Kidney (tissue), 14 donors: Measurements from ENCODE around the gene RAPGEF6. TPM values are rescaled to one million over a fixed set of nuclear protein-coding genes. Genes with fewer than 3 reads are reported as not detected.

Experiments
- DNase-seq, 5 donors: peaks; one replicate each; pipeline ENCODE4 v3.0.0-alpha.2; 2013 to 2020
- FAIRE-seq: peaks from 2 replicates; lab custom pipeline; 2012; peaks lifted over from hg19 to GRCh38; lab: Jason Lieb, UNC
- H3K27ac ChIP-seq, 2 donors: one replicate each; pipeline ENCODE4 v1.7.0; 2013; ENCODE audit warnings: low read depth in 2 of 2, low read length in 2 of 2, inconsistent platforms in 1 of 2
- H3K27me3 ChIP-seq: one replicate; pipeline ENCODE4 v1.7.1; 2013; ENCODE audit warnings: low read length, inconsistent platforms; ENCODE audit not compliant: control insufficient read depth, insufficient read depth
- H3K36me3 ChIP-seq, 3 donors: one replicate each; pipeline versions ENCODE4 v1.7.0 to v1.7.1; 2013; ENCODE audit warnings: low read length in 3 of 3, control low read depth in 1 of 3, inconsistent platforms in 1 of 3; ENCODE audit not compliant: insufficient read depth in 3 of 3, control insufficient read depth in 2 of 3
- H3K4me1 ChIP-seq, 3 donors: one replicate each; pipeline versions ENCODE4 v1.7.0 to v1.7.1; 2013; ENCODE audit warnings: low read length in 3 of 3, inconsistent platforms in 1 of 3, low read depth in 1 of 3; ENCODE audit not compliant: control insufficient read depth in 2 of 3, insufficient read depth in 2 of 3
- H3K4me3 ChIP-seq, 3 donors: one replicate each; pipeline versions ENCODE4 v1.7.0 to v1.8.1; 2013; ENCODE audit warnings: low read length in 3 of 3, control low read depth in 1 of 3, inconsistent platforms in 1 of 3
- H3K9ac ChIP-seq, 3 donors: one replicate each; pipeline versions ENCODE4 v1.7.0 to v1.7.1; 2013; ENCODE audit warnings: low read length in 3 of 3, control low read depth in 1 of 3, inconsistent platforms in 1 of 3
- H3K9me3 ChIP-seq, 3 donors: one replicate each; pipeline versions ENCODE4 v1.7.0 to v1.7.1; 2013; ENCODE audit warnings: low read length in 3 of 3, control low read depth in 1 of 3, inconsistent platforms in 1 of 3; ENCODE audit not compliant: control insufficient read depth in 2 of 3, insufficient read depth in 1 of 3
- intact Hi-C: fragments of 100-400 bp; cut with DNase I; formaldehyde crosslinking; loops from one replicate; pipeline ENCODE4 v1.11.1; 2022
- polyA plus RNA-seq: library from polyadenylated mRNA; stranded (reverse); fragments of 350-450 nt; fragmentation: Illumina TruSeq; extraction: RNeasy Lipid Tissue Mini Kit (QIAGEN cat#74804); gene quantifications from one replicate; pipeline ENCODE4 v1.2.3, GENCODE V29; 2014; ENCODE audit warnings: low read depth, low replicate concordance; ENCODE audit not compliant: insufficient read depth
- total RNA-seq: library from RNA; stranded (reverse); fragmentation: NEBNext Ultra II Directional; extraction: Animal tissue kit (Norgen Biotek cat#: 25700); gene quantifications from one replicate; pipeline ENCODE4 v1.2.1, GENCODE V29; 2021
- TF ChIP-seq, protein P1 (sequence below): IDR thresholded peaks from 3 replicates; pipeline ENCODE4 v1.5.1; 2012; ENCODE audit warnings: mild to moderate bottlenecking, moderate library complexity, borderline replicate concordance; ENCODE audit not compliant: insufficient read depth; ENCODE audit errors: extremely low read depth
- donor health status: control.
- donor health status: control.
- donor health status: control.
- donor health status: control.
- donor health status: control.
- donor health status: DM: yes; HTN: yes; CAD: no.
- donor health status: Normal renal cell carcinoma (clear cell type).

The RAPGEF6 gene
- total and polyA plus RNA-seq, 2 donors from 2014 or later = 1.8 to 28.6 TPM

DNA sequence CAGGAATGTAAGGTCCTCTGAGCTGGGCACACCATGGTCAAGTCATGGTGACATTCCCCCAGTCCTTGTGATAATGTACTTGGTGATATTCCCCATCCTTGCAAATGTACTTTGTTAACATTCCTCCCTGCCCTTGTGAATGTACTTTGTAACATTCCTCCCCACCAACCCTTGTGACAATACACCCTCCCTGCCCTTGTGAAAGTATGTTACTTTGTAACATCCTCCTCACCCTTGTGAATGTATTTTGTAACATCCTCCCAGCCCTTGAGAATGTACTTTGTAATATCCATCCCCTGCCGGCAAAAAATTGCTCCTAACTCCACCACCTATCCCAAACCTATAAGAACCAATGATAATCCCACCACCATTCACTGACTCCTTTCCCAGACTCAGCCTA, 53.3 kb downstream of the RAPGEF6 start:
- Histone ChIP-seq H3K27ac (no peak overlapping the region), H3K36me3 (no peaks in the 10 kb centered on the region), H3K27me3 (no peaks in the 10 kb centered on the region), H3K4me1 (no peaks in the 10 kb centered on the region), H3K9me3 (no peaks in the 10 kb centered on the region), H3K4me3 (no peak overlapping the region), H3K9ac (no peak overlapping the region)
- TF ChIP-seq, protein P1, sequence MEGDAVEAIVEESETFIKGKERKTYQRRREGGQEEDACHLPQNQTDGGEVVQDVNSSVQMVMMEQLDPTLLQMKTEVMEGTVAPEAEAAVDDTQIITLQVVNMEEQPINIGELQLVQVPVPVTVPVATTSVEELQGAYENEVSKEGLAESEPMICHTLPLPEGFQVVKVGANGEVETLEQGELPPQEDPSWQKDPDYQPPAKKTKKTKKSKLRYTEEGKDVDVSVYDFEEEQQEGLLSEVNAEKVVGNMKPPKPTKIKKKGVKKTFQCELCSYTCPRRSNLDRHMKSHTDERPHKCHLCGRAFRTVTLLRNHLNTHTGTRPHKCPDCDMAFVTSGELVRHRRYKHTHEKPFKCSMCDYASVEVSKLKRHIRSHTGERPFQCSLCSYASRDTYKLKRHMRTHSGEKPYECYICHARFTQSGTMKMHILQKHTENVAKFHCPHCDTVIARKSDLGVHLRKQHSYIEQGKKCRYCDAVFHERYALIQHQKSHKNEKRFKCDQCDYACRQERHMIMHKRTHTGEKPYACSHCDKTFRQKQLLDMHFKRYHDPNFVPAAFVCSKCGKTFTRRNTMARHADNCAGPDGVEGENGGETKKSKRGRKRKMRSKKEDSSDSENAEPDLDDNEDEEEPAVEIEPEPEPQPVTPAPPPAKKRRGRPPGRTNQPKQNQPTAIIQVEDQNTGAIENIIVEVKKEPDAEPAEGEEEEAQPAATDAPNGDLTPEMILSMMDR = no peak
- DNase-seq (no peak), FAIRE-seq (no peak)
- intact Hi-C loops = loop anchor here (10.0 kb wide), 1 partner anchor 423 kb away; no protein-coding TSS in a partner anchor

DNA sequence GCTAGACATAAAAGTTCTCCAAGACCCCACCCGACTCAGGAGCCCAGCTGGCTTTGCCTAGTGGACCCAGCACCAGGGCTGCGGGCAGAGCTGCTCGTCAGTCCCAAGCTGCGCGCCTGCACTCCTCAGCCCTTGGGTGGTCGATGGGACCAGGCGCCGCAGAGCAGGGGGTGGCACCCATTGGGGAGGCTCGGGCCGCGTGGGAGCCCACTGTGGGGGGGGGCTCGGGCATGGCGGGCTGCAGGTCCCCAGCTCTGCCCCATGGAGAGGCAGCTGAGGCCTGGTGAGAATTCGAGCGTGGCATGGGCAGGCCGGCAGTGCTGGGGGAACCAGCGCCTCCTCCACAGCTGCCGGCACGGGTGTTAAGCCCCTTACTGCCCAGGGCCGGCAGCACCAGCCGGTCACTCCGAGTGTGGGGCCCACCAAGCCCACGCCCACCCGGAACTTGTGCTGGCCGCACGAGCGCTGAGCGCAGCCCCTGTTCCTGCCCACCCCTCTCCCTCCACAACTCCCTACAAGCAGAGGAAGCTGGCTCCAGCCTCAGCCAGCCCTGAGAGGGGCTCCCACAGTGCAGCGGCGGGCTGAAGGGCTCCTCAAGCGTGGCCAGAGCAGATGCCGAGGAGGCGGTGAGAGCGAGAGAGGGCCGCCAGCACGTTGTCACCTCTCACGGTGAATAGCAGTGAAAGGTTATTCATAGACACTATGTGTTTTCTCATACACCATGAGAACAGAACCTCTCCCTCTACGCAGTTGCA, 54.9 kb downstream of the RAPGEF6 start:
- H3K4me3 ChIP-seq = no peak overlapping the region
- H3K36me3 ChIP-seq = no peaks in the 10 kb centered on the region
- no peak overlapping the region for H3K9ac ChIP-seq
- no peaks in the 10 kb centered on the region for H3K9me3 ChIP-seq
- DNase-seq (no peak), FAIRE-seq (no peak)
- H3K27ac ChIP-seq = no peak overlapping the region
- no peaks in the 10 kb centered on the region for H3K27me3 ChIP-seq
- TF ChIP-seq, protein P1 = no peak
- intact Hi-C loops = loop anchor here (10.0 kb wide), 1 partner anchor 425 kb away; no protein-coding TSS in a partner anchor
- no peaks in the 10 kb centered on the region for H3K4me1 ChIP-seq

DNA sequence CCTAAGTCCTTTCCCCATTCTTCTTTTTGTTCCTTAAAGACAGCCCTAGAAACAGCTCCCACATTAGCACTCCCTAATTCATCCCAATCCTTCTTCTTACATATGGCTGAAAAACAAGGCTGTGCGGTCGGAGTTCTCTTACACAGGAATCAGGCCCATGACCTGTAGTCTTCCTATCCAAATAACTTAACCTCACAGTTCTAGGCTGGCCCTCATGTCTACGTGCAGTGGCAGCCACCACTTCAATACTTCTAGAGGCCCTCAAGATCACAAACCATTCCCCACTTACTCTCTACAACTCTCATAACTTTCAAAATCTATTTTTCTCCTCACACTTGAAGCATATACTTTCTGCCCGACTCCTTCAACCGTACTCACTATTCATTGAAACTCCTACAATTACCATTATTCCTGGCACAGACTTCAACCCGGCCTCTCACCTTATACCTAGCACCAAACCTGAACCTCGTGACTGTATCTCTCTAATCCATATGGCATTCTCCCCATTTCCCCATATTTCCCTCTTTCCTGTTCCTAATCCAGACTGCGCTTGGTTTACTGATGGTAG, 59.3 kb downstream of the RAPGEF6 start:
- no peaks in the 10 kb centered on the region for H3K36me3 ChIP-seq
- TF ChIP-seq, protein P1 = no peak
- H3K4me1 ChIP-seq = no peaks in the 10 kb centered on the region
- intact Hi-C loops = no loop called here
- no peak for FAIRE-seq
- no peak overlapping the region for H3K27ac ChIP-seq
- H3K27me3 ChIP-seq = no peaks in the 10 kb centered on the region
- no peak for DNase-seq
- peaks cover 0 to 4% (median 0%) of the 10 kb centered on the region in 3 donors for H3K9me3 ChIP-seq
- no peak overlapping the region for H3K4me3 ChIP-seq
- H3K9ac ChIP-seq = no peak overlapping the region
